Measurements from ENCODE around the gene IL17REL.

DNA sequence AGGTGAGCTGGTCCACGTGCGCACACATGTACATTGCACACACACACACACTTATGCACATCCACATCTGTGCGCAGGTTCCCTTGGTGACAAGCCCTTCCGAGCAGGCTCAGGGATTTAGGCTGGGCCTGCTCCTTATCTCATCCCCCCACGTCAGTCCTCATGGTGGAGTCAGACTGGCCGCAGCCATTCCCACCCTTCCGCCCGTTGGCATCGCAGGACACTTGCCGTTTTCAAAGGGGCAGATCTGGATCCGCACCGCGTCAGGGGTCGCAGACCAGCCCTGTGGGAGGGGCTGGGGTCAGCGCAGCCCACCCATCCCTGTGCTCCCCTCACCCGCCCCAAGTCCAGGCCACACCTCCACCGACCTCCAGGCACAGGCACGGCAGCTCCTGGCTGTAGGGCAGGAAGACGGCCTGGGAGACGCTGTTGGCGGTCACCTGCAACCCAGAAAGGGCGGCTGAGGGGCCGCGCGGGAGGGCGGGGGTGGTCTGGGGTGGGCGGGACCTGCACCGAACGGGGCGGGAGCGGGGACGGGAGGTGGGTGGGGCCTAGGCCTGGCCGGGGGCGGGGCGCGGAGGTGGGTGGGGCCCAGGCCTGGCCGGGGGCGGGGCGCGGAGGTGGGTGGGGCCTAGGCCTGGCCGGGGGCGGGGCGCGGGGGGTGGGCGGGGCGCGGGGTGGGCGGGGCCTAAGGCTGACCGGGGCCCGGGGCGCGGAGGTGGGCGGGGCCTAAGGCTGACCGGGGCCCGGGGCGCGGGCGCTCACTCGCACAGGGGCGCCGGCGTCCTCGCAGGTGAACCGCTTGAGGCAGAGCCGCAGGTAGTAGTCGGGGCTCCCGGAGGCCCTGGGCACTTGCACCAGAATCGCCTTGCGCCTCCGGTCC is 13.3 kb downstream of the IL17REL start:
- TF ChIP-seq, protein P1, sequence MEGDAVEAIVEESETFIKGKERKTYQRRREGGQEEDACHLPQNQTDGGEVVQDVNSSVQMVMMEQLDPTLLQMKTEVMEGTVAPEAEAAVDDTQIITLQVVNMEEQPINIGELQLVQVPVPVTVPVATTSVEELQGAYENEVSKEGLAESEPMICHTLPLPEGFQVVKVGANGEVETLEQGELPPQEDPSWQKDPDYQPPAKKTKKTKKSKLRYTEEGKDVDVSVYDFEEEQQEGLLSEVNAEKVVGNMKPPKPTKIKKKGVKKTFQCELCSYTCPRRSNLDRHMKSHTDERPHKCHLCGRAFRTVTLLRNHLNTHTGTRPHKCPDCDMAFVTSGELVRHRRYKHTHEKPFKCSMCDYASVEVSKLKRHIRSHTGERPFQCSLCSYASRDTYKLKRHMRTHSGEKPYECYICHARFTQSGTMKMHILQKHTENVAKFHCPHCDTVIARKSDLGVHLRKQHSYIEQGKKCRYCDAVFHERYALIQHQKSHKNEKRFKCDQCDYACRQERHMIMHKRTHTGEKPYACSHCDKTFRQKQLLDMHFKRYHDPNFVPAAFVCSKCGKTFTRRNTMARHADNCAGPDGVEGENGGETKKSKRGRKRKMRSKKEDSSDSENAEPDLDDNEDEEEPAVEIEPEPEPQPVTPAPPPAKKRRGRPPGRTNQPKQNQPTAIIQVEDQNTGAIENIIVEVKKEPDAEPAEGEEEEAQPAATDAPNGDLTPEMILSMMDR (IDR thresholded peaks at IDR 0.05) = no peak
- no peak for TF ChIP-seq POLR2A (IDR thresholded peaks at IDR 0.05)
